GM12875 (cell line): Measurements from ENCODE around the gene ZNF638.
"Not testable (repeated sequence)": the region's sequence is repeated elsewhere in the genome, so short reads cannot be mapped to it uniquely, and the experiment has no call there.

Source experiments
- H3K4me3 ChIP-seq: one replicate; pipeline ENCODE4 v1.5.1; 2011; ENCODE audit warnings: low read depth, low read length, control low read depth
- TF ChIP-seq, protein P1 (sequence below): IDR thresholded peaks from 2 replicates; pipeline ENCODE4 v1.5.1; 2011; ENCODE audit warnings: low read depth, mild to moderate bottlenecking, control low read depth, inconsistent platforms, low read length, moderate library complexity, borderline replicate concordance; ENCODE audit not compliant: insufficient read depth

The ZNF638 gene

DNA sequence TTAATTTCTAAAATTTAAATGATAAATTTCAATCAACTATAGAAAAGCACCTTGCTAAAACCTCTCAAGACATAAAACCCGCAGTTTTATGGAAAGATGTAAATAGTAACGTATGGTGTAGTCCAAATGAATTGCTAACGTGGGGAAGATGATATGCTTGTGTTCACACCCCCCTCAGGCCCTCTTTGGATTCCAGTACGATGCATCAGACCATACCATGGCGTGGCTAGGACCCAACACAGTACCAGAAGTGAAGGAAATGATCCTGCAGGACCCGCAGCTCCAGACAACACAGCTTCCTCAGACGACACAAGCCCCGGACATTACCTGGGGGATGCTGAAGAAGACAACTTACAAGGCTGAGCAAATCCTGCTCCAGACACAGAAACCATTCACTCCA, 61.6 kb downstream of the ZNF638 start:
- no peak overlapping the region for H3K4me3 ChIP-seq
- TF ChIP-seq, protein P1, sequence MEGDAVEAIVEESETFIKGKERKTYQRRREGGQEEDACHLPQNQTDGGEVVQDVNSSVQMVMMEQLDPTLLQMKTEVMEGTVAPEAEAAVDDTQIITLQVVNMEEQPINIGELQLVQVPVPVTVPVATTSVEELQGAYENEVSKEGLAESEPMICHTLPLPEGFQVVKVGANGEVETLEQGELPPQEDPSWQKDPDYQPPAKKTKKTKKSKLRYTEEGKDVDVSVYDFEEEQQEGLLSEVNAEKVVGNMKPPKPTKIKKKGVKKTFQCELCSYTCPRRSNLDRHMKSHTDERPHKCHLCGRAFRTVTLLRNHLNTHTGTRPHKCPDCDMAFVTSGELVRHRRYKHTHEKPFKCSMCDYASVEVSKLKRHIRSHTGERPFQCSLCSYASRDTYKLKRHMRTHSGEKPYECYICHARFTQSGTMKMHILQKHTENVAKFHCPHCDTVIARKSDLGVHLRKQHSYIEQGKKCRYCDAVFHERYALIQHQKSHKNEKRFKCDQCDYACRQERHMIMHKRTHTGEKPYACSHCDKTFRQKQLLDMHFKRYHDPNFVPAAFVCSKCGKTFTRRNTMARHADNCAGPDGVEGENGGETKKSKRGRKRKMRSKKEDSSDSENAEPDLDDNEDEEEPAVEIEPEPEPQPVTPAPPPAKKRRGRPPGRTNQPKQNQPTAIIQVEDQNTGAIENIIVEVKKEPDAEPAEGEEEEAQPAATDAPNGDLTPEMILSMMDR: no peak

DNA sequence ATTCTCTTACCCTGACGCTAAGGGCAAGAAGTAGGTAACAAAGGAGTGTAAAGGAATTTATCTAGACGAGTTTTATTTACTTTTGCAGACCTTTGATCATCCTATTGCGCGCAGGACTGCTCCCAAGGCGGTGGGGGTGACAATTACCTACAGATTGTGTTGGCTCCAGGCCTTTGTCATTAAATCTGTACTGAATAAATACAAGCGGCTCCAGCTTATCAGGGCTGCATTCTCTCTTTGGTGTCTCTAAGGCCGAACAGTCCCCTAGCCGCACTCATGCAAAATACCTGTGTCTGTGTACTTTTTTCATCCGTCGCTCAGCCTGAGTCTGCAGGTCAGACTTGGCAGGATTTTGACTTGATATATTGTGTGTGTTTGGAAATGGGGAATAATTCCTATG, 63.9 kb downstream of the ZNF638 start:
- TF ChIP-seq, protein P1: no peak

DNA sequence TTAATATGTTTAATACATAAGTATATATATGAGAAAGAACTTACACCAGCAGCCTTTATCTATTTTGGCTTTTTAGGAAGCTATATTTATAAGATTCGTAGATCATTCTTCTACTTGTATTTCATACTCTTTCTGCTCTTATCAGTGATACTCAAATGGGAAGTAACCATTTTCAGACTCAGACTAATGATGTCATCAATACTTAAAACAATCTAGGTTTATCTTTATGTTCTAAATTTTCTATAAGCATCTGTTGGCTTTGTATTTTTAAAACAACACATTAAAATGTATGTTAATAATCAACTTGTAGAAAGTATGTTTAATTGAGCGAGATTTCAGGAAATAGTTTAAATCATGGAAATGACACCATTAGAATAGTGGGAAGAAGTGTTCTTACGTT, 70.8 kb downstream of the ZNF638 start:
- TF ChIP-seq, protein P1: no peak
- H3K4me3 ChIP-seq: no peak overlapping the region

More for the DNA sequence above, 63.9 kb downstream of the ZNF638 start:
- no peak overlapping the region for H3K4me3 ChIP-seq

DNA sequence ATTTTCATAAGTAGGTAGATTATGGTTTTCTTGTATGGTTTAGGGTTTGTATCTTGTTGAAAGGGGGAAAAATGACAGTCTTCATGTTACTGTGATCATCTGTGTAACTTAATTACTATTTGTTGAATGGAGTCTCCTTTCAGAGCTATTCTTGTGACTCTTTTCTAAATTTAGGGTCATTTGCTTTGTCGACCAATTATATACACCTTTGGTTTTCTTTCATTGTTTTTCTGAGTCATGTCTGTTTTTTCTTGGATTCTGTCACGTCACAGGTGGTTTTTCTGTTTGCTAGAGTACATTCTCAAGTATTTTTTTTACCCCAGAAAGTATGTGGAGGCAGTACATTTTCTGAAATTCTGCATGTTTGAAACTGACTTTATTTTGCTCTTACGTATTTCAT, 78.0 kb downstream of the ZNF638 start:
- TF ChIP-seq, protein P1: no peak
- H3K4me3 ChIP-seq: no peak overlapping the region

DNA sequence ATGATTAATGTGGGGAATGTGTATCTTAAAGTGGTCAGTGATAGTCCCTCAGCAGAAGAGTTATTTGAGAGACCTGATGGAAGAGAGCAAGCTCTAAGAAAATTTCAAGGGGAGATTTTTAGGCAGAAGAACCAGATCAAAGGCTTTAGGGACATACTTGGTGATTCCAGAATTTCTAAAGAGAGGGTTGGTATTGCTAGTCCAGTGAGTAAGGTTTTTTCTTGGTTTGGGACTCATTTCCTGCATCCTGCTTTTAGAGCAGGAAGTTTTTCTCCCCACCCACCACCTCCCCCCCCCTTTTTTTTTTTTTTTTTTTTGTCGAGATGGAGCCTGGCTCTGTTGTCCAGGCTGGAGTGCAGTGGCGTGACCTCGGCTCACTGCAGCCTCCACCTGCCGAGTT, 79.1 kb downstream of the ZNF638 start:
- no peak overlapping the region for H3K4me3 ChIP-seq
- TF ChIP-seq, protein P1: no peak

DNA sequence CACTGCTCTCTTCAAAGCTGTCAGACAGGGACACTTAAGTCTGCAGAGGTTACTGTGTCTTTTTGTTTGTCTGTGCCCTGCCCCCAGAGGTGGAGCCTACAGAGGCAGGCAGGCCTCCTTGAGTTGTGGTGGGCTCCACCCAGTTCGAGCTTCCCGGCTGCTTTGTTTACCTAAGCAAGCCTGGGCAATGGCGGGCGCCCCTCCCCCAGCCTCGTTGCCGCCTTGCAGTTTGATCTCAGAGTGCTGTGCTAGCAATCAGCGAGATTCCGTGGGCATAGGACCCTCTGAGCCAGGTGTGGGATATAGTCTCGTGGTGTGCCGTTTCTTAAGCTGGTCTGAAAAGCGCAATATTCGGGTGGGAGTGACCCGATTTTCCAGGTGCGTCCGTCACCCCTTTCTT, 85.3 kb downstream of the ZNF638 start:
- H3K4me3 ChIP-seq: not testable (repeated sequence)

DNA sequence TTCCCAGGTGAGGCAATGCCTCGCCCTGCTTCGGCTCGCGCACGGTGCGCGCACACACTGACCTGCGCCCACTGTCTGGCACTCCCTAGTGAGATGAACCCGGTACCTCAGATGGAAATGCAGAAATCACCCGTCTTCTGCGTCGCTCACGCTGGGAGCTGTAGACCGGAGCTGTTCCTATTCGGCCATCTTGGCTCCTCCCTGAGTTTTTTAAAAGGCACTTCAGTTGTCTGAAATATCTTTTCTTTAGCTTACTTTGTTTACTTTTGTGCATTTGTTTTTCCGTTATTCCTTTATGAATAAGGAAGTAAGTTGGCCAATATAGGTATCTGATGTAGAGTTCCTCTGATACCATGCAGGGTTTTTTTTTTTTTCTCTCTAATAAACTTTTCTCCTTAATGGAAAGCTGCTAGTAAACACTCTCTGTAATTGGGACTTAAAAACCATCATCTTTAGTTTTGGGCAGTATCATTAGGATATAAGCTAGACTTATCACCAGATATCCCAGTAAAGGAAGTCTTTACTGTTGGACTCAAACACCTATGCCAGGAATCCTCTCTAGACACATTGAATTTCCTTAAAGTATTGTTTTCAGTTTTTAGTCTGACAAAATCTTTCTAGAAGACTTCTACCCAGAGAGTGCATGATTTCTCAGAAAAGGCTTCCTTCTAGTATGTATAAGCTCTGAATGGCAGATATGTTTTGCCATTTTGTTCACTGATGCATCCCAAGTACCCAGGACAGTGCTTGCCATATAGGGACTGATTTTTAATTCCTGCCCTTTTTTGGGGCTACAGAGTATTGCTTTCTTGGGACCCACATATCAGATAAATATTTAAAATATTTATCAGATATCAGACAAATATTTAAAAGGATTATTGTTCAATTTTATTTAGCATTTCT, 86.0 kb downstream of the ZNF638 start:
- H3K4me3 ChIP-seq: no peak overlapping the region

More for the DNA sequence above, 86.0 kb downstream of the ZNF638 start:
- TF ChIP-seq, protein P1: no peak
